ENCODE results near the gene AARSD1.

AARSD1 gene

GRCh38 chr17:42901535-42902229, 62.6 kb downstream of the AARSD1 start:
- no peaks in the 10 kb centered on the region for H3K27me3 ChIP-seq (ENCODE audit: low read depth)
- no peaks in the 10 kb centered on the region for H3K36me3 ChIP-seq (replicated peaks)
- in situ Hi-C loops (cut with MboI; ENCODE audit: low sequenced_read_pairs), result no loop called here
- H3K4me1 ChIP-seq, result no peaks in the 10 kb centered on the region
- DNase-seq (ENCODE audit: low spot score in 2 of 2), result no peak
- no peak overlapping the region for H3K4me3 ChIP-seq
- no peaks in the 10 kb centered on the region for H3K9me3 ChIP-seq

Data from HAP-1 (cell line).